K562 (cell line): ENCODE data around the gene EVA1B. TPM values are rescaled to one million over a fixed set of nuclear protein-coding genes. Genes with fewer than 3 reads are reported as not detected.

Experiments used
- ATAC-seq: fragments of 200-7000 bp; cut with Tn5 transposase; 3 replicates; pipeline ENCODE4 v1.9.1; 2020; ENCODE audit warnings: moderate library complexity
- BruUV-seq: library from RNA; stranded (reverse); fragments of 400-500 nt; replicated peaks from 2 replicates; lab custom pipeline; 2021; lab: Mats Ljungman, UMichigan
- CTCF ChIA-PET: fragments of 300-600 bp; formaldehyde crosslinking; extraction: SDS; loops from one replicate; lab custom pipeline; 2021; ENCODE audit warnings: low intra/inter-chr PET ratio; lab: Yijun Ruan, JAX
- POLR2A ChIA-PET: fragments of 300-600, 350-650 bp; sonication (Branson Sonifier 250); formaldehyde crosslinking; extraction: SDS; loops from one replicate; lab custom pipeline; 2021; ENCODE audit warnings: antibody characterized with exemption, inconsistent platforms; lab: Yijun Ruan, JAX
- DNase-seq, 4 experiments: peaks; one replicate each; pipeline versions ENCODE4 v3.0.0 to v3.0.0-alpha.2; 2011 to 2018; ENCODE audit warnings: low spot score in 3 of 4, mixed read lengths in 3 of 4; ENCODE audit errors: extremely low read depth in 1 of 4
- FAIRE-seq: peaks from 2 replicates; lab custom pipeline; 2011; peaks lifted over from hg19 to GRCh38; lab: Jason Lieb, UNC
- H2AFZ ChIP-seq: 2 replicates; pipeline ENCODE4 v1.6.0; 2011; ENCODE audit warnings: low read depth, low read length, control low read depth, inconsistent platforms
- H3K27ac ChIP-seq: fragments of 200-600 bp; 3 replicates; pipeline ENCODE4 v1.8.0; 2011; ENCODE audit warnings: low read depth, mild to moderate bottlenecking, control low read depth, inconsistent platforms, low read length, moderate library complexity, mixed read lengths; ENCODE audit errors: extremely low read depth
- H3K27me3 ChIP-seq, 2 experiments: fragments of 300-600 bp in 1 of 2; 2 replicates in 1 of 2; 3 replicates in 1 of 2; pipeline versions ENCODE4 v1.6.0 to v1.8.0; 2011; ENCODE audit warnings: inconsistent platforms in 2 of 2, low read length in 2 of 2, mild to moderate bottlenecking in 1 of 2, mixed read lengths in 1 of 2, moderate library complexity in 1 of 2; ENCODE audit not compliant: control insufficient read depth in 2 of 2, insufficient read depth in 2 of 2
- H3K36me3 ChIP-seq: fragments of 300-600 bp; 3 replicates; pipeline ENCODE4 v1.8.0; 2011; ENCODE audit warnings: mild to moderate bottlenecking, low read length, inconsistent platforms; ENCODE audit not compliant: control insufficient read depth, insufficient read depth
- H3K4me1 ChIP-seq, 2 experiments: fragments of 200-600 bp in 1 of 2; replicated peaks in 1 of 2; 2 replicates in 1 of 2; 3 replicates in 1 of 2; pipeline versions ENCODE4 v1.5.1 to v1.8.0; 2011; ENCODE audit warnings: inconsistent platforms in 2 of 2, low read length in 2 of 2, mild to moderate bottlenecking in 1 of 2, mixed read lengths in 1 of 2, moderate library complexity in 1 of 2; ENCODE audit not compliant: control insufficient read depth in 2 of 2, insufficient read depth in 2 of 2
- H3K4me2 ChIP-seq: 2 replicates; pipeline ENCODE4 v1.6.1; 2011; ENCODE audit warnings: low read length, control low read depth, inconsistent platforms, mixed read lengths; ENCODE audit not compliant: insufficient read depth
- H3K4me3 ChIP-seq: fragments of 200-600 bp; sonication (generic), shearing (Covaris generic); 2 replicates; pipeline ENCODE4 v1.5.1; 2016; ENCODE audit warnings: control low read depth, inconsistent platforms
- H3K79me2 ChIP-seq: fragments of 200-600 bp; 3 replicates; pipeline ENCODE4 v1.8.0; 2011; ENCODE audit warnings: low read length, inconsistent platforms; ENCODE audit not compliant: control insufficient read depth, insufficient read depth
- H3K9ac ChIP-seq, 2 experiments: 2 replicates each; pipeline versions ENCODE4 v1.6.0 to v1.6.1; 2011; ENCODE audit warnings: low read depth in 2 of 2, low read length in 2 of 2, control low read depth in 1 of 2, inconsistent platforms in 1 of 2, mild to moderate bottlenecking in 1 of 2, mixed read lengths in 1 of 2; ENCODE audit not compliant: insufficient read depth in 1 of 2
- H3K9me1 ChIP-seq: one replicate; pipeline ENCODE4 v1.6.0; 2011; ENCODE audit warnings: inconsistent platforms, mild to moderate bottlenecking, low read length, moderate library complexity; ENCODE audit not compliant: control insufficient read depth, insufficient read depth
- H3K9me3 ChIP-seq: replicated peaks from 2 replicates; pipeline ENCODE4 v1.5.1; 2011; ENCODE audit warnings: low read depth, low read length, inconsistent platforms; ENCODE audit not compliant: control insufficient read depth, insufficient read depth
- H4K20me1 ChIP-seq: replicated peaks from 2 replicates; pipeline ENCODE4 v1.6.1; 2011; ENCODE audit warnings: low read length, inconsistent platforms, mixed read lengths; ENCODE audit not compliant: control insufficient read depth, insufficient read depth
- RBBP5 ChIP-seq: fragments of 200-600 bp; sonication (generic); IDR thresholded peaks from 2 replicates; pipeline ENCODE4 v1.6.1; 2012; ENCODE audit warnings: borderline replicate concordance, mild to moderate bottlenecking, low read length, control low read depth, inconsistent platforms; ENCODE audit not compliant: insufficient read depth, poor library complexity, severe bottlenecking
- WGBS: fragments of 100-300 bp; shearing (Covaris generic); methylation state at CpG from one replicate; pipeline ENCODE4 v1.1.6; 2016; ENCODE audit warnings: low coverage, mixed read lengths; ENCODE audit not compliant: insufficient coverage; ENCODE audit errors: missing lambda C conversion rate; 5-methylcytosine and 5-hydroxymethylcytosine counted together
- in situ Hi-C: fragments of 300-500 bp; cut with MboI; formaldehyde crosslinking; loops from 4 replicates; pipeline ENCODE4 v1.15.0; 2018; ENCODE audit warnings: inconsistent platforms, mixed read lengths
- intact Hi-C: fragments of 100-400 bp; cut with micrococcal nuclease; formaldehyde crosslinking; loops from 2 replicates; pipeline ENCODE4 v1.14.2; 2022
- polyA plus RNA-seq, 8 experiments: library from polyadenylated mRNA; depleted of rRNA in 4 of 8; stranded (reverse) in 5 of 8; unstranded in 3 of 8; fragments of >200 nt; fragmentation: Nextera tagmentation in 2 of 8; fragmentation: Illumina TruSeq in 1 of 8; extraction: Ambion mirVana in 2 of 8; extraction: Trizol in 1 of 8; gene quantifications; 2 replicates each; pipeline versions ENCODE4 v1.2.1 to v1.2.3, GENCODE V29; 2011 to 2014; ENCODE audit warnings: inconsistent platforms in 1 of 8, missing spikeins in 1 of 8
- total RNA-seq, 7 experiments: library from RNA; depleted of rRNA in 6 of 7; stranded (reverse); fragments of >200 nt in 6 of 7; fragmentation: Illumina TruSeq in 2 of 7; extraction: Trizol in 2 of 7; gene quantifications; 2 replicates each; pipeline versions ENCODE4 v1.2.1 to v1.2.3, GENCODE V29; 2011 to 2021; ENCODE audit warnings: low replicate concordance in 1 of 7
- TF ChIP-seq, protein P1 (sequence below): IDR thresholded peaks from 2 replicates; pipeline ENCODE4 v1.6.1; 2016; ENCODE audit warnings: missing genetic modification characterization, missing compliant biosample characterization

Gene EVA1B
- total and polyA plus RNA-seq, 9 of the 15 experiments (the other 6 are each of a cell fraction or from before 2014, with no cell fraction given) = 0.08 to 65.7 (median 2.4) TPM

DNA sequence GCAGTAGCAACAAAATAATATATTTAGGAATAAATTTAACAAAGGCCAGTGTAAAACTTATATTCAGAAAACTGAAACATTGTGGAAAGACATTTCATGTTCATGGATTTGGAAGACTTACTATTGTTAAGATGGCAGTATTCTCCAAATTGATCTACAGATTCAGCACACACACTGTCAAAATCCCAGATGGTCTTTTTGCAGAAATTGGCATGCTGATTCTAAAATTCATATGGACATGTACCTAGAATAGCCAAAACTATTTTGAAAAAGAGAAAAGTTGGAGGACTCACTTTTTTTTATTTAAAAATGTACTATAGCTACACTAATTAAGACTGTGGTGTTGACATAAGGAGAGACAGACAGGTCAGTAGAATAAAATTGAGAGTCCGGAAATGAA lies 49.2 kb downstream of the EVA1B start:
- DNase-seq = no peak
- intact Hi-C loops (no loop called here), in situ Hi-C loops (no loop called here)
- H3K79me2 ChIP-seq = peaks cover 60% of the 10 kb centered on the region
- H3K4me3 ChIP-seq = no peak overlapping the region
- H2AFZ ChIP-seq = no peak overlapping the region
- no peaks in the 10 kb centered on the region for H3K27me3 ChIP-seq
- H3K9ac ChIP-seq = no peak overlapping the region
- peaks cover 60% of the 10 kb centered on the region; the same call in 2 of the 3 replicates for H3K36me3 ChIP-seq
- H4K20me1 ChIP-seq = peaks cover 9% of the 10 kb centered on the region
- no peak overlapping the region for H3K4me2 ChIP-seq
- no peak for FAIRE-seq
- H3K9me3 ChIP-seq = no peaks in the 10 kb centered on the region
- CTCF ChIA-PET = interaction anchor here (0.7 kb wide), 1 partner anchor 39 kb away, joined by 7 read pairs; no protein-coding TSS in a partner anchor
- no peak overlapping the region for H3K27ac ChIP-seq
- no TSS peak for BruUV-seq
- WGBS = 92% methylated on average over 1 of the region's 1 CpG
- ATAC-seq = no peak
- POLR2A ChIA-PET = interaction anchor here (0.9 to 1.1 kb wide), 3 partner anchors 18 to 50 kb away, joined by 3 to 4 read pairs (median 3); partner anchors contain the start of gene THRAP3
- TF ChIP-seq, protein P1, sequence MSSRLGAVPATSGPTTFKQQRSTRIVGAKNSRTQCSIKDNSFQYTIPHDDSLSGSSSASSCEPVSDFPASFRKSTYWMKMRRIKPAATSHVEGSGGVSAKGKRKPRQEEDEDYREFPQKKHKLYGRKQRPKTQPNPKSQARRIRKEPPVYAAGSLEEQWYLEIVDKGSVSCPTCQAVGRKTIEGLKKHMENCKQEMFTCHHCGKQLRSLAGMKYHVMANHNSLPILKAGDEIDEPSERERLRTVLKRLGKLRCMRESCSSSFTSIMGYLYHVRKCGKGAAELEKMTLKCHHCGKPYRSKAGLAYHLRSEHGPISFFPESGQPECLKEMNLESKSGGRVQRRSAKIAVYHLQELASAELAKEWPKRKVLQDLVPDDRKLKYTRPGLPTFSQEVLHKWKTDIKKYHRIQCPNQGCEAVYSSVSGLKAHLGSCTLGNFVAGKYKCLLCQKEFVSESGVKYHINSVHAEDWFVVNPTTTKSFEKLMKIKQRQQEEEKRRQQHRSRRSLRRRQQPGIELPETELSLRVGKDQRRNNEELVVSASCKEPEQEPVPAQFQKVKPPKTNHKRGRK = peak; percentile 51; the same call in 1 of the 2 replicates
- no peak for TF ChIP-seq RBBP5
- TF ChIP-seq, all 486 proteins: peak for 1
- no peaks in the 10 kb centered on the region for H3K9me1 ChIP-seq
- peaks cover 16 to 21% of the 10 kb centered on the region in 2 experiments for H3K4me1 ChIP-seq
